Measurements from ENCODE around the gene INCENP. TPM values are rescaled to one million over a fixed set of nuclear protein-coding genes. Genes with fewer than 3 reads are reported as not detected.
A peak's percentile ranks its signal among the peaks of the same experiment; 100 is the strongest.

Gene INCENP
- total and polyA plus RNA-seq, 4 donors = 19.9 to 32.9 (median 27.3) TPM

DNA sequence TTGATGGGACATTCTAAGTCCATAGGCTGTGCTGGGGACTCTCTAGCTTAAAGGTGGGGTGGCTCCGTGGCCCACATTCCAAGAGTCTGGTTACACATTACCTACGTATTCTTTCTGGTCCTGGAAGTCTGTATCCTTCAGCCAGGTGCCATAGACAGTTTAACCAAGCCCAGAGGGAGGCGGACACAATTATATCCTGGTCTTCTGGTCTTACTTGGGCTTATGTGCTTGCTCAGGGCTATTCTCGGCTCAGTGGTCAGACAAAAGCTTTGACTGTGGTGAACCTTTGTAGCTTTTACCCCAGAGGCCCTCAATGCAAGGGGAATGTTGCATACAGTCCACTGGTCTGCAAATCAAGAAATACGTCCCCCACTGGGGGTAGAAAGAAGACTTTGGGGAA lies 3.4 kb upstream of the INCENP start:
- H3K27ac ChIP-seq (ENCODE audit: low read depth, low read length) = no peak overlapping the region
- 97% methylated on average over 4 of the region's 5 CpGs for WGBS (ENCODE audit: insufficient coverage)
- DNase-seq (ENCODE audit: low read depth in 4 of 6, low spot score in 6 of 6) = no peak

DNA sequence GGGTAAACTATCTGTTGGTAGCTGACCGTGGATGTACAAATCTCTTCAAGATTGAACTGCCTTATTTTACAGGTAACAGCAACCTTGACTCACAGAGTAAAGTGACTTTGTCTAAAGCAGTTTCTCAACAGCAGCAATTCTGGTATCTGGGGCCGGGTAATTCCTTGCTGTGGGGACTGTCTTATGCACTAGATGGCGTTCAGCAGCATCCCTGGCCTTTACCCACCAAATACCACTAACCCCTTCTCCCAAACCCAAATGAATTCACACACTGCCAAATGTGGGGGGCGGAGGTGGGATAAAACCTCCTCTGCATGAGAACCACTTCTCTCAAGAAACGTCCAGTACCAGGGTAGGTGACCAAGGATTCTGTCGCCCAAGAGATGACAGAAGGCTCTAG lies 1.7 kb upstream of the INCENP start:
- Histone ChIP-seq H3K27ac (ENCODE audit: low read depth, low read length) (no peak overlapping the region), H3K36me3 (ENCODE audit: control insufficient read depth, insufficient read depth, low read length) (no peaks in the 10 kb centered on the region), H3K4me3 (ENCODE audit: low read depth, low read length) (no peak overlapping the region), H3K9me3 (ENCODE audit: control insufficient read depth, insufficient read depth, low read length) (no peaks in the 10 kb centered on the region), H3K27me3 (ENCODE audit: control insufficient read depth, insufficient read depth, low read length) (no peaks in the 10 kb centered on the region), H3K4me1 (ENCODE audit: control insufficient read depth, insufficient read depth, low read length) (peaks cover 13% of the 10 kb centered on the region)
- peak in 1 of 6 donors; percentile 38 for DNase-seq (ENCODE audit: low read depth in 4 of 6, low spot score in 6 of 6)
- WGBS (ENCODE audit: insufficient coverage) = 100% methylated on average over 1 of the region's 6 CpGs

More for the DNA sequence above, 3.4 kb upstream of the INCENP start:
- Histone ChIP-seq H3K36me3 (ENCODE audit: control insufficient read depth, insufficient read depth, low read length) (no peaks in the 10 kb centered on the region), H3K9me3 (ENCODE audit: control insufficient read depth, insufficient read depth, low read length) (no peaks in the 10 kb centered on the region), H3K4me3 (ENCODE audit: low read depth, low read length) (no peak overlapping the region), H3K4me1 (ENCODE audit: control insufficient read depth, insufficient read depth, low read length) (peaks cover 10% of the 10 kb centered on the region), H3K27me3 (ENCODE audit: control insufficient read depth, insufficient read depth, low read length) (no peaks in the 10 kb centered on the region)

DNA sequence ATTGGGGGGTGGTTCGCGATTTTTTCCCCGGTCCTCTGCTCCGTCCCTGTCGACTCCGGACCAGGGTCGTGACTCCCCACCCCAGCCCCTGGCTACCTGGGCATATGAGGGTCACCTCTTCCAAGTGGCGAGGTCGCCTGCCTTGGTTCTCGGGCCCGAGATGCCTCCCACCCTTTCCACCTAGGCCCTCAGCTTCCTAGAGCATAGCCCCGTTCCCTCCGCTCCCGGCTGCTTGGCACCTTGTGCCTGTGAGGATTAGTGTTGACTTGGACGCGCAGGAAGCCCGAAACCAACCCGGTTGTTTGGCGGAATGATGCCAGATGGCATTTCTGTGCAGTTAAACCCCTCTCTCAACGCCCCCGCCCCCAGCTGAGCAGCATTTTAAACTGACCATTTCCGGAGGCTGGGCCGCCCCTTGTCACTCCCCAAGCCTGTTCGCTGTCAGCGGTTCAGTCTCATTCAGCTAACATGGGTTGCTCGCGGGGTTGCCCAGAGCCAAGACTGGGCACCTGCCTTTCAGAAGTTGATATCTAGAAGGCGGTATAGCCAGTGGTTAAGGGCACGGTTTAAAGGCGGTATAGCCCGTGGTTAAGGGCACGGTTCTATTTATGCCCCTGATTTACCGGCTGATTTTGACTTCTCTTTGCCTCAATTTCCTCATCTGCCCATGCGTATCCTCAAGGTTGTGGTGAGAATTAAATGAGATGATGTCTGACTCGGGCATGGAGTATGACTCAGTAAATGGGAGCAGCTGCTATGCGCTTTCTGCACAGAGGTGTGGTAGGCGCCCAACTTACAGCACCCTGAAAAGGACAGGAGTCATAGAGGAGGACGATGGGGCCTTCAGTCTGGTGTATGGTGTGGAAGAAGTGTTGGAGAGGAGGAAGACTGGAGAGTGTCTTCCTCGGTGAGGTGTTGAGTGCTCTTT lies 639 bp downstream of the INCENP start:
- Histone ChIP-seq H3K36me3 (ENCODE audit: control insufficient read depth, insufficient read depth, low read length) (peaks cover 16% of the 10 kb centered on the region), H3K9me3 (ENCODE audit: control insufficient read depth, insufficient read depth, low read length) (no peaks in the 10 kb centered on the region), H3K4me1 (ENCODE audit: control insufficient read depth, insufficient read depth, low read length) (peaks cover 13% of the 10 kb centered on the region), H3K27ac (ENCODE audit: low read depth, low read length) (peak overlapping the region; percentile 63), H3K27me3 (ENCODE audit: control insufficient read depth, insufficient read depth, low read length) (no peaks in the 10 kb centered on the region), H3K4me3 (ENCODE audit: low read depth, low read length) (peak overlapping the region; percentile 93)
- 4% methylated on average over 39 of the region's 39 CpGs for WGBS (ENCODE audit: insufficient coverage)
- peak in 2 of 6 donors; percentile 42 to 52 for DNase-seq (ENCODE audit: low read depth in 4 of 6, low spot score in 6 of 6)

DNA sequence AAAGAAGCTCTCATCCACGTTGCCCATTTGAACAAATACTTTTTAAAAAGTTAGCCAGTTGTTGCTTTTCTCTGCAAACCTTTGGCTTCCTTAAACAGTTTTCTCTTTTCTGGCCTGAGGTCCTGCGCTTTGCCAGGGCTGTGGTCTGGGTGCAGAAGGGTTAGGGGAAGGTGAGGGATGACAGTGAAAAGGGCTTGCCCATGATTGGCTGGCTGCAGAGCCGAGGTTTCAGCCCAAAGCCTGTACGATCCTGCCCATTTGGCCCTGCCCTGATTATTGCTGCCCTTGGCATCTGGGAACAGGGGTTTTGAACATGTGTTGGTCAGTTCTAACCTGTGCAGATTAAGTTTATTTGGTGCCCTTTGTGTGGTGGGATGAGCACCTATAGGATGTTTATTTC lies 1.5 kb downstream of the INCENP start:
- Histone ChIP-seq H3K27me3 (ENCODE audit: control insufficient read depth, insufficient read depth, low read length) (no peaks in the 10 kb centered on the region), H3K4me1 (ENCODE audit: control insufficient read depth, insufficient read depth, low read length) (peaks cover 13% of the 10 kb centered on the region), H3K4me3 (ENCODE audit: low read depth, low read length) (peak overlapping the region; percentile 93), H3K9me3 (ENCODE audit: control insufficient read depth, insufficient read depth, low read length) (no peaks in the 10 kb centered on the region), H3K36me3 (ENCODE audit: control insufficient read depth, insufficient read depth, low read length) (peaks cover 25% of the 10 kb centered on the region), H3K27ac (ENCODE audit: low read depth, low read length) (no peak overlapping the region)
- WGBS (ENCODE audit: insufficient coverage) = 45% methylated on average over 4 of the region's 4 CpGs
- no peak for DNase-seq (ENCODE audit: low read depth in 4 of 6, low spot score in 6 of 6)

DNA sequence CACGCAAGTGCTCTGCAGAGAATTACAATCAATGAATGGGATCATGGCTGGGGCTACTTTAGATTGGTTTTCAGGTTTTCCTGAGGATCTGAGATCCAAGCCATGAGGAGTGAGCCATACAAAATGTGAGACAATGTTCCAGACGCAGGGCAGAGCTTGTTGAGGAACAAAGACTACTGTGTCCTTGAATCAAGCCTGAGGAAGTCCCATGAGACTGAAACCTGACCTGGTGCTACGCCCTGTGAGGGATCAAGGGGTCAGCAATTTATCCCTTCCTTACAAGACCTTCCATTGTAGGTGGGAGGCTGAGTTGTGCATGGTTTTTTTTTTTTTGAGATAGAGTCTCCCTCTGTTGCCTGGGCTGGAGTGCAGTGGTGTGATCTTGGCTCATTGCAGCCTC lies 2.1 kb downstream of the INCENP start:
- no peak overlapping the region for H3K27ac ChIP-seq (ENCODE audit: low read depth, low read length)
- H3K9me3 ChIP-seq (ENCODE audit: control insufficient read depth, insufficient read depth, low read length) = no peaks in the 10 kb centered on the region
- WGBS (ENCODE audit: insufficient coverage) = 60% methylated on average over 2 of the region's 3 CpGs
- H3K4me1 ChIP-seq (ENCODE audit: control insufficient read depth, insufficient read depth, low read length) = peaks cover 13% of the 10 kb centered on the region
- H3K4me3 ChIP-seq (ENCODE audit: low read depth, low read length) = no peak overlapping the region
- H3K27me3 ChIP-seq (ENCODE audit: control insufficient read depth, insufficient read depth, low read length) = no peaks in the 10 kb centered on the region
- no peak for DNase-seq (ENCODE audit: low read depth in 4 of 6, low spot score in 6 of 6)
- peaks cover 31% of the 10 kb centered on the region for H3K36me3 ChIP-seq (ENCODE audit: control insufficient read depth, insufficient read depth, low read length)

DNA sequence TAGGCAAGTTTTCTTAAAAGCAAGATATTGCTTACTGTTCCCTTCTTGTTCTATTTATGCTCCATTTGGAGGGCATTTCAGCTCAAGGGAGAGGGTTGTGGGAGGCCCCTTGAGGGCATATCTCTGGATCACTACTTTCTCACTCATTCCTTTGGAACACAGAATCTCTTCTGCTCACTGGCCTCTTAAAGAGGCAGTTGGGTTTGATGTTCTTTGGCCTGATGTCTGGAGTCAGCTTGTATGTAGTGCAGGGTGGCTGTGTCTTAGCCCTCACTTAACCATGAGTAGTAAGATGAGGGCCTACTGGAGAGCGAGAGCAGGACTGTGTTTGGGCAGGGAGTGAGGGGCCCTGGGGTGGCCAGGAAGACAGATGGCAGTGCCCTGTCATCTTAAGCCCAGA lies 3.6 kb downstream of the INCENP start:
- 85% methylated on average over 1 of the region's 1 CpG for WGBS (ENCODE audit: insufficient coverage)
- Histone ChIP-seq H3K4me1 (ENCODE audit: control insufficient read depth, insufficient read depth, low read length) (peaks cover 13% of the 10 kb centered on the region), H3K4me3 (ENCODE audit: low read depth, low read length) (no peak overlapping the region), H3K9me3 (ENCODE audit: control insufficient read depth, insufficient read depth, low read length) (no peaks in the 10 kb centered on the region), H3K27ac (ENCODE audit: low read depth, low read length) (no peak overlapping the region), H3K36me3 (ENCODE audit: control insufficient read depth, insufficient read depth, low read length) (peaks cover 46% of the 10 kb centered on the region), H3K27me3 (ENCODE audit: control insufficient read depth, insufficient read depth, low read length) (no peaks in the 10 kb centered on the region)
- no peak for DNase-seq (ENCODE audit: low read depth in 4 of 6, low spot score in 6 of 6)

DNA sequence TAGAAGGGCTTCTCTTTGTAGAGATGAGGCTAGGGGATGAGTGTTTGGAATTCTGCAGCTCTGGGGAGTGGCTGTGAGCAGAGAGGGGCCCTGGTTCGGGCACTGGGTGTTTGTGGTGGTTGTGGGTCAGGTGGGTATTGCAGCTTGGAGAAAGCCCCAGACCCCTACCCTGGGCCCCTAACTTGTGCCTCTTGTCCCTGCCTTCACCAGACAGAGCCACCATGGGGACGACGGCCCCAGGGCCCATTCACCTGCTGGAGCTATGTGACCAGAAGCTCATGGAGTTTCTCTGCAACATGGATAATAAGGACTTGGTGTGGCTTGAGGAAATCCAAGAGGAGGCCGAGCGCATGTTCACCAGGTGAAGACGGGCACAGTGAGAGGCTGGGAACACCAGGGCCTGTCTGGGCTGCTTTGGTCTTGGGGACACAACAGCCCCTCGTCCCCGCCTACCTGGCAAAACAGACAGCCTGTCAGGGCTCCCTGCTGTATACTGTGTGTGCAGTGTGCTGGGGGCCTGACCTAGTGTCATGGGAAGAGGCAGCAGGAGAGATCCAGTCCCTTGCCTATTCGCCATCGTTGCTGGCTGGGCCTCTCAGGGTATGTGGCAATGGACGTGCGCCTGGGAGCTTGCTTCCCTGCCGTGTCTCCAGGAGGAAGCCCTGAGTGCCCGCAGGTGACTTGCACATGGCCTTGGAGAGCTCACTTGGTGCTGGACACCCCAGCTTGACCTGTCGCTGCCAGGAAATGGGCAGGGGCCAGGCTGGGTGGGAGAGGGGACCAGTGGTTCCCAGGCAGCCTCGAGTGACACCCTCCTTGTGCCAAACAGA lies 4.3 kb downstream of the INCENP start:
- peaks cover 13% of the 10 kb centered on the region for H3K4me1 ChIP-seq (ENCODE audit: control insufficient read depth, insufficient read depth, low read length)
- 96% methylated on average over 16 of the region's 16 CpGs for whole genome bisulfite sequencing (ENCODE audit: insufficient coverage)
- no peak overlapping the region for H3K4me3 ChIP-seq (ENCODE audit: low read depth, low read length)
- no peak overlapping the region for H3K27ac ChIP-seq (ENCODE audit: low read depth, low read length)
- no peaks in the 10 kb centered on the region for H3K27me3 ChIP-seq (ENCODE audit: control insufficient read depth, insufficient read depth, low read length)
- H3K9me3 ChIP-seq (ENCODE audit: control insufficient read depth, insufficient read depth, low read length) = no peaks in the 10 kb centered on the region
- H3K36me3 ChIP-seq (ENCODE audit: control insufficient read depth, insufficient read depth, low read length) = peaks cover 54% of the 10 kb centered on the region
- DNase-seq (ENCODE audit: low read depth in 4 of 6, low spot score in 6 of 6) = no peak

DNA sequence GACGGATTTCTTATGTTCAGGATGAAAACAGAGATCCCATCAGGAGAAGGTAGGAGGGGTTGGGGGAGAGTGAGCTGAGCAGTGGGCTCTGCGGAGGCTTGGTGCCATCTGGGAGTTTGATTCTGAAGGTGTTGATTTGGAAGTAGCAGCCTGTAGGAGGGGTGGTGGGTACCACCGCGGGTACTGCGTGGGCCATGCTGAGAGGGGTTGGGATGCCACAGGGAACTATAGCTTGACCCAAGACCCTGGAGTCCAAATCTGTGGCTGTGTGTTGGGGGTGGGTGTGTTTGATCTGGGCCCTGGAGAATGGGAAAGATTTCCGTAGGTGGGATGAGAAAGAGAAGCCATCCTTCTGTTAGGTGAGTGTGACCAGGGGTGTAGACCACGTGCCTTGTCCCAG lies 5.0 kb downstream of the INCENP start:
- WGBS (ENCODE audit: insufficient coverage) = 96% methylated on average over 7 of the region's 7 CpGs
- peaks cover 13% of the 10 kb centered on the region for H3K4me1 ChIP-seq (ENCODE audit: control insufficient read depth, insufficient read depth, low read length)
- no peaks in the 10 kb centered on the region for H3K27me3 ChIP-seq (ENCODE audit: control insufficient read depth, insufficient read depth, low read length)
- DNase-seq (ENCODE audit: low read depth in 4 of 6, low spot score in 6 of 6) = no peak
- H3K9me3 ChIP-seq (ENCODE audit: control insufficient read depth, insufficient read depth, low read length) = no peaks in the 10 kb centered on the region
- no peak overlapping the region for H3K27ac ChIP-seq (ENCODE audit: low read depth, low read length)
- no peak overlapping the region for H3K4me3 ChIP-seq (ENCODE audit: low read depth, low read length)
- peaks cover 60% of the 10 kb centered on the region for H3K36me3 ChIP-seq (ENCODE audit: control insufficient read depth, insufficient read depth, low read length)

DNA sequence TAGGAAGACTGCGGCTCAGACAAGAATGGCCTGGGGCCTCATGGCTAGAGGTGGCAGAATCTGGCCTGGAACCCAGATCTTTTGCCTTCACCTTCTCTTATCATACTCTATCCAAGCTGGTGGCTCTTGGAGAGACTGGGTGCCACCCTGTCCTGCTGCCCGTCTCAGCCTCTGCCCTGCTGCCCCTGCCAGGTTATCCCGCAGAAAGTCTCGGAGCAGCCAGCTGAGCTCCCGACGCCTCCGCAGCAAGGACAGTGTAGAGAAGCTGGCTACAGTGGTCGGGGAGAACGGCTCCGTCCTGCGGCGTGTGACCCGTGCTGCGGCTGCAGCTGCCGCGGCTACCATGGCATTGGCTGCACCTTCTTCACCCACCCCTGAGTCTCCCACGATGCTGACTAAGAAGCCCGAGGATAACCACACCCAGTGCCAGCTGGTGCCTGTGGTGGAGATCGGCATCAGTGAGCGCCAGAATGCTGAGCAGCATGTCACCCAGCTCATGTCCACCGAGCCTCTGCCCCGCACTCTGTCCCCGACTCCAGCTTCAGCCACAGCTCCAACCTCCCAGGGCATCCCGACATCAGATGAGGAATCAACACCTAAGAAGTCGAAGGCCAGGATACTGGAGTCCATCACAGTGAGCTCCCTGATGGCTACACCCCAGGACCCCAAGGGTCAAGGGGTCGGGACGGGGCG lies 5.9 kb downstream of the INCENP start:
- no peaks in the 10 kb centered on the region for H3K9me3 ChIP-seq (ENCODE audit: control insufficient read depth, insufficient read depth, low read length)
- H3K4me1 ChIP-seq (ENCODE audit: control insufficient read depth, insufficient read depth, low read length) = peaks cover 8% of the 10 kb centered on the region
- no peaks in the 10 kb centered on the region for H3K27me3 ChIP-seq (ENCODE audit: control insufficient read depth, insufficient read depth, low read length)
- peaks cover 66% of the 10 kb centered on the region for H3K36me3 ChIP-seq (ENCODE audit: control insufficient read depth, insufficient read depth, low read length)
- no peak overlapping the region for H3K4me3 ChIP-seq (ENCODE audit: low read depth, low read length)
- no peak overlapping the region for H3K27ac ChIP-seq (ENCODE audit: low read depth, low read length)
- WGBS (ENCODE audit: insufficient coverage) = 96% methylated on average over 26 of the region's 28 CpGs
- DNase-seq (ENCODE audit: low read depth in 4 of 6, low spot score in 6 of 6) = no peak
